ENCODE measurements around the gene HTRA3.

- TF ChIP-seq POLR2A (IDR thresholded peaks at IDR 0.05; ENCODE audit: low read depth, low read length): no peak
- TF ChIP-seq CTCF (conservative IDR thresholded peaks at IDR 0.05; ENCODE audit: low read depth, low read length): no peak
- no peak for TF ChIP-seq BHLHE40 (IDR thresholded peaks at IDR 0.05; ENCODE audit: low read depth, low read length)
- no peak for TF ChIP-seq RAD21 (IDR thresholded peaks at IDR 0.05; ENCODE audit: low read length)
- no peak for TF ChIP-seq ELK1 (IDR thresholded peaks at IDR 0.05; ENCODE audit: borderline replicate concordance, low read depth, low read length)
- no peak for TF ChIP-seq USF2 (IDR thresholded peaks at IDR 0.05; ENCODE audit: low read depth, low read length)
- no peak for TF ChIP-seq RCOR1 (IDR thresholded peaks at IDR 0.05; ENCODE audit: insufficient replicate concordance, low read length)
- no peak for TF ChIP-seq MXI1 (IDR thresholded peaks at IDR 0.05; ENCODE audit: borderline replicate concordance, low read depth, low read length)
- no peak for TF ChIP-seq CHD1 (IDR thresholded peaks at IDR 0.05; ENCODE audit: low read depth, low read length)
- TF ChIP-seq SMC3 (IDR thresholded peaks at IDR 0.05; ENCODE audit: low read depth, low read length): no peak
- TF ChIP-seq CEBPB (IDR thresholded peaks at IDR 0.05; ENCODE audit: low read depth, low read length): no peak
- TF ChIP-seq MAFK (IDR thresholded peaks at IDR 0.05; ENCODE audit: low read depth, low read length): no peak
Observed at GRCh38 chr4:8244001-8244757, 25.4 kb upstream of the HTRA3 start.

All from IMR-90 (cell line).